ENCODE data around the gene KRTAP15-1. TPM values are rescaled to one million over a fixed set of nuclear protein-coding genes. Genes with fewer than 3 reads are reported as not detected.

Gene KRTAP15-1
- total RNA-seq, 1 experiment from 2014 or later: not detected

DNA sequence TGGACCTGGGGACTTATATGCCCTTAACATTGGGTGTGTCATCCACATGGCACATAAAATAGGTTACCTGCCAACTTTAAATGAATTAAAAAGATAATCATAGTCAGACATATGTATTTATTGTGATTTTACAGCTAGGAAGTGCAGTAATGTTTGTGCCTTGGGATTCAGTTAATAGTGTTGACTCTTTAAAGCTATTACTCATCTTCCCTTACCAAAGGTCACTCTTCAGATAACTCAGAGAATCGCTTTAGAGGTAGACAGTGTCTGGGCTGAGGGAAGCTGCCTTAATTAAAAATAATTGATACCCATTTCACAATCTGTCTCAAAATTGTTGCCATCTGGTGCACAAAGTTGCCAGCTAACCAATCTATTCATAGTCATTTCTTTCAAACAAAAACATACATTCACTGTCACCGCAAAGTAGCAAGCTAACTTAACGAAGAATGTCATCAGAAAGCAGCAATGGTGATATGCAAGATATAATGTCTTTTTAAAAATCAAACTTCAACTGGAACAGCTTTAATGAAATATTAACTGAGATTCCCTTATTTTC lies 3.0 kb upstream of the KRTAP15-1 start:
- no peaks in the 10 kb centered on the region for H3K36me3 Mint-ChIP-seq
- ChIA-PET POLR2A (no interaction called here), CTCF (no interaction called here)
- H3K4me1 Mint-ChIP-seq: peaks cover 3% of the 10 kb centered on the region; the same call in 1 of the 2 replicates
- no peak overlapping the region for H3K27ac Mint-ChIP-seq
- DNase-seq (ENCODE audit: low spot score): no peak
- ATAC-seq: no peak
- TF ChIP-seq MYBL2 (CRISPR knock-in tag; IDR thresholded peaks at IDR 0.05) (no peak), GRHL2 (CRISPR knock-in tag; IDR thresholded peaks at IDR 0.05; ENCODE audit: insufficient replicate concordance, severe bottlenecking) (no peak), NFYB (CRISPR knock-in tag; conservative IDR thresholded peaks at IDR 0.05; ENCODE audit: low read depth) (no peak), MXD4 (CRISPR knock-in tag; IDR thresholded peaks at IDR 0.05; ENCODE audit: borderline replicate concordance) (no peak), SMAD3 (CRISPR knock-in tag; IDR thresholded peaks at IDR 0.05; ENCODE audit: borderline replicate concordance) (no peak)
- TF ChIP-seq, protein P1, sequence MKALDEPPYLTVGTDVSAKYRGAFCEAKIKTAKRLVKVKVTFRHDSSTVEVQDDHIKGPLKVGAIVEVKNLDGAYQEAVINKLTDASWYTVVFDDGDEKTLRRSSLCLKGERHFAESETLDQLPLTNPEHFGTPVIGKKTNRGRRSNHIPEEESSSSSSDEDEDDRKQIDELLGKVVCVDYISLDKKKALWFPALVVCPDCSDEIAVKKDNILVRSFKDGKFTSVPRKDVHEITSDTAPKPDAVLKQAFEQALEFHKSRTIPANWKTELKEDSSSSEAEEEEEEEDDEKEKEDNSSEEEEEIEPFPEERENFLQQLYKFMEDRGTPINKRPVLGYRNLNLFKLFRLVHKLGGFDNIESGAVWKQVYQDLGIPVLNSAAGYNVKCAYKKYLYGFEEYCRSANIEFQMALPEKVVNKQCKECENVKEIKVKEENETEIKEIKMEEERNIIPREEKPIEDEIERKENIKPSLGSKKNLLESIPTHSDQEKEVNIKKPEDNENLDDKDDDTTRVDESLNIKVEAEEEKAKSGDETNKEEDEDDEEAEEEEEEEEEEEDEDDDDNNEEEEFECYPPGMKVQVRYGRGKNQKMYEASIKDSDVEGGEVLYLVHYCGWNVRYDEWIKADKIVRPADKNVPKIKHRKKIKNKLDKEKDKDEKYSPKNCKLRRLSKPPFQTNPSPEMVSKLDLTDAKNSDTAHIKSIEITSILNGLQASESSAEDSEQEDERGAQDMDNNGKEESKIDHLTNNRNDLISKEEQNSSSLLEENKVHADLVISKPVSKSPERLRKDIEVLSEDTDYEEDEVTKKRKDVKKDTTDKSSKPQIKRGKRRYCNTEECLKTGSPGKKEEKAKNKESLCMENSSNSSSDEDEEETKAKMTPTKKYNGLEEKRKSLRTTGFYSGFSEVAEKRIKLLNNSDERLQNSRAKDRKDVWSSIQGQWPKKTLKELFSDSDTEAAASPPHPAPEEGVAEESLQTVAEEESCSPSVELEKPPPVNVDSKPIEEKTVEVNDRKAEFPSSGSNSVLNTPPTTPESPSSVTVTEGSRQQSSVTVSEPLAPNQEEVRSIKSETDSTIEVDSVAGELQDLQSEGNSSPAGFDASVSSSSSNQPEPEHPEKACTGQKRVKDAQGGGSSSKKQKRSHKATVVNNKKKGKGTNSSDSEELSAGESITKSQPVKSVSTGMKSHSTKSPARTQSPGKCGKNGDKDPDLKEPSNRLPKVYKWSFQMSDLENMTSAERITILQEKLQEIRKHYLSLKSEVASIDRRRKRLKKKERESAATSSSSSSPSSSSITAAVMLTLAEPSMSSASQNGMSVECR (CRISPR knock-in tag; IDR thresholded peaks at IDR 0.05; ENCODE audit: borderline replicate concordance): no peak
- TF ChIP-seq, protein P2, sequence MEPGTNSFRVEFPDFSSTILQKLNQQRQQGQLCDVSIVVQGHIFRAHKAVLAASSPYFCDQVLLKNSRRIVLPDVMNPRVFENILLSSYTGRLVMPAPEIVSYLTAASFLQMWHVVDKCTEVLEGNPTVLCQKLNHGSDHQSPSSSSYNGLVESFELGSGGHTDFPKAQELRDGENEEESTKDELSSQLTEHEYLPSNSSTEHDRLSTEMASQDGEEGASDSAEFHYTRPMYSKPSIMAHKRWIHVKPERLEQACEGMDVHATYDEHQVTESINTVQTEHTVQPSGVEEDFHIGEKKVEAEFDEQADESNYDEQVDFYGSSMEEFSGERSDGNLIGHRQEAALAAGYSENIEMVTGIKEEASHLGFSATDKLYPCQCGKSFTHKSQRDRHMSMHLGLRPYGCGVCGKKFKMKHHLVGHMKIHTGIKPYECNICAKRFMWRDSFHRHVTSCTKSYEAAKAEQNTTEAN (CRISPR knock-in tag; IDR thresholded peaks at IDR 0.05): no peak
- TF ChIP-seq, protein P3, sequence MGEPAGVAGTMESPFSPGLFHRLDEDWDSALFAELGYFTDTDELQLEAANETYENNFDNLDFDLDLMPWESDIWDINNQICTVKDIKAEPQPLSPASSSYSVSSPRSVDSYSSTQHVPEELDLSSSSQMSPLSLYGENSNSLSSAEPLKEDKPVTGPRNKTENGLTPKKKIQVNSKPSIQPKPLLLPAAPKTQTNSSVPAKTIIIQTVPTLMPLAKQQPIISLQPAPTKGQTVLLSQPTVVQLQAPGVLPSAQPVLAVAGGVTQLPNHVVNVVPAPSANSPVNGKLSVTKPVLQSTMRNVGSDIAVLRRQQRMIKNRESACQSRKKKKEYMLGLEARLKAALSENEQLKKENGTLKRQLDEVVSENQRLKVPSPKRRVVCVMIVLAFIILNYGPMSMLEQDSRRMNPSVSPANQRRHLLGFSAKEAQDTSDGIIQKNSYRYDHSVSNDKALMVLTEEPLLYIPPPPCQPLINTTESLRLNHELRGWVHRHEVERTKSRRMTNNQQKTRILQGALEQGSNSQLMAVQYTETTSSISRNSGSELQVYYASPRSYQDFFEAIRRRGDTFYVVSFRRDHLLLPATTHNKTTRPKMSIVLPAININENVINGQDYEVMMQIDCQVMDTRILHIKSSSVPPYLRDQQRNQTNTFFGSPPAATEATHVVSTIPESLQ (CRISPR knock-in tag; IDR thresholded peaks at IDR 0.05): no peak
- TF ChIP-seq, protein P4, sequence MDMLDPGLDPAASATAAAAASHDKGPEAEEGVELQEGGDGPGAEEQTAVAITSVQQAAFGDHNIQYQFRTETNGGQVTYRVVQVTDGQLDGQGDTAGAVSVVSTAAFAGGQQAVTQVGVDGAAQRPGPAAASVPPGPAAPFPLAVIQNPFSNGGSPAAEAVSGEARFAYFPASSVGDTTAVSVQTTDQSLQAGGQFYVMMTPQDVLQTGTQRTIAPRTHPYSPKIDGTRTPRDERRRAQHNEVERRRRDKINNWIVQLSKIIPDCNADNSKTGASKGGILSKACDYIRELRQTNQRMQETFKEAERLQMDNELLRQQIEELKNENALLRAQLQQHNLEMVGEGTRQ (CRISPR knock-in tag; IDR thresholded peaks at IDR 0.05): no peak
- no peaks in the 10 kb centered on the region for H3K27me3 Mint-ChIP-seq (ENCODE audit: low read depth)
- H3K9me3 Mint-ChIP-seq: no peaks in the 10 kb centered on the region
- no peak overlapping the region for H3K4me3 Mint-ChIP-seq

DNA sequence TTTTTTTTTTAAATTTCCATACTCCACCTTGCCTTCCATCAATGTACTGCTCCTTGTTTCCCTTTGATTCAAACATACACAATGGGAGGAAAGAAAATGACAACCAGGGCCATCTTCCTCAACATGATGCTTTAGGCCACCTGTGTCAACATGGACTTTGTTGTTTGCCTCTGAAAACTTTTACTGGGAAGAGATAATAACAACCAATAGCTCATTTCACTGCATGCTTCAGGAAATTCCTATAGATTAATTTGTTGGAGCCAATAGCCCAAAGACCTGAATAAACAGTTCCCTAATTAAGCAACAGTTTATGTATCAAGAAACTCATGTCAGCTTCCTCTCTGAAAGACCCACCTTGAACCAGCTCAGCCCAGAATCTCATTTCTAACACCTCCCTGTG lies 3.2 kb downstream of the KRTAP15-1 start:
- H3K27ac Mint-ChIP-seq: peak overlapping the region; percentile 66
- ChIA-PET POLR2A (no interaction called here), CTCF (interaction anchor here (0.5 to 3.3 kb wide), 8 partner anchors 10 to 969 kb away, joined by 3 to 19 read pairs (median 8); no protein-coding TSS in a partner anchor)
- H3K27me3 Mint-ChIP-seq (ENCODE audit: low read depth): no peaks in the 10 kb centered on the region
- no peak for ATAC-seq
- H3K36me3 Mint-ChIP-seq: no peaks in the 10 kb centered on the region
- TF ChIP-seq JAZF1 (CRISPR knock-in tag; IDR thresholded peaks at IDR 0.05): no peak
- TF ChIP-seq NR2C2 (CRISPR knock-in tag; IDR thresholded peaks at IDR 0.05): no peak
- TF ChIP-seq IRF2 (CRISPR knock-in tag; IDR thresholded peaks at IDR 0.05; ENCODE audit: borderline replicate concordance, low read depth): no peak
- TF ChIP-seq, protein P5, sequence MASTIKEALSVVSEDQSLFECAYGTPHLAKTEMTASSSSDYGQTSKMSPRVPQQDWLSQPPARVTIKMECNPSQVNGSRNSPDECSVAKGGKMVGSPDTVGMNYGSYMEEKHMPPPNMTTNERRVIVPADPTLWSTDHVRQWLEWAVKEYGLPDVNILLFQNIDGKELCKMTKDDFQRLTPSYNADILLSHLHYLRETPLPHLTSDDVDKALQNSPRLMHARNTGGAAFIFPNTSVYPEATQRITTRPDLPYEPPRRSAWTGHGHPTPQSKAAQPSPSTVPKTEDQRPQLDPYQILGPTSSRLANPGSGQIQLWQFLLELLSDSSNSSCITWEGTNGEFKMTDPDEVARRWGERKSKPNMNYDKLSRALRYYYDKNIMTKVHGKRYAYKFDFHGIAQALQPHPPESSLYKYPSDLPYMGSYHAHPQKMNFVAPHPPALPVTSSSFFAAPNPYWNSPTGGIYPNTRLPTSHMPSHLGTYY (CRISPR knock-in tag; IDR thresholded peaks at IDR 0.05): no peak
- TF ChIP-seq, protein P6, sequence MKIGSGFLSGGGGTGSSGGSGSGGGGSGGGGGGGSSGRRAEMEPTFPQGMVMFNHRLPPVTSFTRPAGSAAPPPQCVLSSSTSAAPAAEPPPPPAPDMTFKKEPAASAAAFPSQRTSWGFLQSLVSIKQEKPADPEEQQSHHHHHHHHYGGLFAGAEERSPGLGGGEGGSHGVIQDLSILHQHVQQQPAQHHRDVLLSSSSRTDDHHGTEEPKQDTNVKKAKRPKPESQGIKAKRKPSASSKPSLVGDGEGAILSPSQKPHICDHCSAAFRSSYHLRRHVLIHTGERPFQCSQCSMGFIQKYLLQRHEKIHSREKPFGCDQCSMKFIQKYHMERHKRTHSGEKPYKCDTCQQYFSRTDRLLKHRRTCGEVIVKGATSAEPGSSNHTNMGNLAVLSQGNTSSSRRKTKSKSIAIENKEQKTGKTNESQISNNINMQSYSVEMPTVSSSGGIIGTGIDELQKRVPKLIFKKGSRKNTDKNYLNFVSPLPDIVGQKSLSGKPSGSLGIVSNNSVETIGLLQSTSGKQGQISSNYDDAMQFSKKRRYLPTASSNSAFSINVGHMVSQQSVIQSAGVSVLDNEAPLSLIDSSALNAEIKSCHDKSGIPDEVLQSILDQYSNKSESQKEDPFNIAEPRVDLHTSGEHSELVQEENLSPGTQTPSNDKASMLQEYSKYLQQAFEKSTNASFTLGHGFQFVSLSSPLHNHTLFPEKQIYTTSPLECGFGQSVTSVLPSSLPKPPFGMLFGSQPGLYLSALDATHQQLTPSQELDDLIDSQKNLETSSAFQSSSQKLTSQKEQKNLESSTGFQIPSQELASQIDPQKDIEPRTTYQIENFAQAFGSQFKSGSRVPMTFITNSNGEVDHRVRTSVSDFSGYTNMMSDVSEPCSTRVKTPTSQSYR (CRISPR knock-in tag; IDR thresholded peaks at IDR 0.05): no peak
- TF ChIP-seq NFYB (CRISPR knock-in tag; conservative IDR thresholded peaks at IDR 0.05; ENCODE audit: low read depth): no peak
- TF ChIP-seq CBFB (CRISPR knock-in tag; IDR thresholded peaks at IDR 0.05; ENCODE audit: low read depth): no peak
- no peak for TF ChIP-seq FOXK1 (CRISPR knock-in tag; IDR thresholded peaks at IDR 0.05)
- TF ChIP-seq ZNF263 (CRISPR knock-in tag; IDR thresholded peaks at IDR 0.05; ENCODE audit: low read depth): no peak
- no peak overlapping the region for H3K4me3 Mint-ChIP-seq
- no peak for DNase-seq (ENCODE audit: low spot score)
- H3K9me3 Mint-ChIP-seq: no peaks in the 10 kb centered on the region
- peaks cover 29% of the 10 kb centered on the region for H3K4me1 Mint-ChIP-seq
